ENCODE measurements around the gene KMT2C.
"Not testable (repeated sequence)": the region's sequence is repeated elsewhere in the genome, so short reads cannot be mapped to it uniquely, and the experiment has no call there.

KMT2C gene

GRCh38 chr7:152441810-152442209 lies 6.0 kb upstream of the KMT2C start:
- DNase-seq (ENCODE audit: low read depth), result not testable (repeated sequence)

GRCh38 chr7:152441168-152441567 lies 5.4 kb upstream of the KMT2C start:
- not testable (repeated sequence) for DNase-seq (ENCODE audit: low read depth)

GRCh38 chr7:152438017-152438416 lies 2.2 kb upstream of the KMT2C start:
- DNase-seq (ENCODE audit: low read depth), result not testable (repeated sequence)

- DNase-seq (ENCODE audit: low read depth), result not testable (repeated sequence)
Observed at GRCh38 chr7:152436931-152437575, 1.2 kb upstream of the KMT2C start.

- DNase-seq (ENCODE audit: low read depth), result peak; percentile 87
Observed at GRCh38 chr7:152436111-152436930, 518 bp upstream of the KMT2C start.

- DNase-seq (ENCODE audit: low read depth), result peak; percentile 12
Observed at GRCh38 chr7:152434511-152435383, 1.1 kb downstream of the KMT2C start.

- DNase-seq (ENCODE audit: low read depth), result peak; percentile 57
Observed at GRCh38 chr7:152433721-152434490, 1.9 kb downstream of the KMT2C start.

GRCh38 chr7:152432735-152433134 lies 3.1 kb downstream of the KMT2C start:
- not testable (repeated sequence) for DNase-seq (ENCODE audit: low read depth)

GRCh38 chr7:152430854-152431253 lies 4.9 kb downstream of the KMT2C start:
- DNase-seq (ENCODE audit: low read depth), result no peak

GRCh38 chr7:152430118-152430517 lies 5.7 kb downstream of the KMT2C start:
- DNase-seq (ENCODE audit: low read depth), result not testable (repeated sequence)

- DNase-seq (ENCODE audit: low read depth), result no peak
Observed at GRCh38 chr7:152424348-152425108, 11.3 kb downstream of the KMT2C start.

- no peak for DNase-seq (ENCODE audit: low read depth)
Observed at GRCh38 chr7:152423991-152424347, 11.8 kb downstream of the KMT2C start.

- not testable (repeated sequence) for DNase-seq (ENCODE audit: low read depth)
Observed at GRCh38 chr7:152423171-152423570, 12.6 kb downstream of the KMT2C start.

- DNase-seq (ENCODE audit: low read depth), result not testable (repeated sequence)
Observed at GRCh38 chr7:152420950-152421349, 14.9 kb downstream of the KMT2C start.

GRCh38 chr7:152419473-152420429 lies 16.1 kb downstream of the KMT2C start:
- no peak for DNase-seq (ENCODE audit: low read depth)

GRCh38 chr7:152414779-152415178 lies 21.0 kb downstream of the KMT2C start:
- no peak for DNase-seq (ENCODE audit: low read depth)

- no peak for DNase-seq (ENCODE audit: low read depth)
Observed at GRCh38 chr7:152411389-152411788, 24.4 kb downstream of the KMT2C start.

- DNase-seq (ENCODE audit: low read depth), result no peak
Observed at GRCh38 chr7:152406491-152406890, 29.3 kb downstream of the KMT2C start.

GRCh38 chr7:152406030-152406429 lies 29.8 kb downstream of the KMT2C start:
- not testable (repeated sequence) for DNase-seq (ENCODE audit: low read depth)

GRCh38 chr7:152403726-152404125 lies 32.1 kb downstream of the KMT2C start:
- DNase-seq (ENCODE audit: low read depth), result no peak

Data from activated T-helper 9 cell treated with anti-CD3 and anti-CD28 coated beads, Interleukin-2, amount 50 U/mL, for 16 hours (primary cell).